Glutamatergic neuron (in vitro differentiated cells): ENCODE data around the gene ZNF629. TPM values are rescaled to one million over a fixed set of nuclear protein-coding genes. Genes with fewer than 3 reads are reported as not detected.

ENCODE experiments used
- DNase-seq: peaks from one replicate; pipeline ENCODE4 v3.0.0; 2022
- H3K27ac Mint-ChIP-seq: one replicate; pipeline ENCODE4 v1.8.0; 2020; ENCODE audit warnings: mild to moderate bottlenecking, mixed read lengths, inconsistent platforms; ENCODE audit not compliant: unreplicated experiment
- H3K27me3 Mint-ChIP-seq: one replicate; pipeline ENCODE4 v1.8.0; 2020; ENCODE audit warnings: mild to moderate bottlenecking, moderate library complexity, mixed read lengths, inconsistent platforms; ENCODE audit not compliant: unreplicated experiment
- H3K36me3 Mint-ChIP-seq: one replicate; pipeline ENCODE4 v1.8.0; 2020; ENCODE audit warnings: mild to moderate bottlenecking, mixed read lengths, inconsistent platforms; ENCODE audit not compliant: unreplicated experiment
- H3K4me1 Mint-ChIP-seq: one replicate; pipeline ENCODE4 v1.8.0; 2020; ENCODE audit warnings: mild to moderate bottlenecking, low read depth, mixed read lengths, inconsistent platforms; ENCODE audit not compliant: unreplicated experiment
- H3K4me3 Mint-ChIP-seq: one replicate; pipeline ENCODE4 v1.8.0; 2020; ENCODE audit warnings: mild to moderate bottlenecking, mixed read lengths, inconsistent platforms; ENCODE audit not compliant: unreplicated experiment
- H3K9me3 Mint-ChIP-seq: one replicate; pipeline ENCODE4 v1.8.0; 2020; ENCODE audit warnings: mild to moderate bottlenecking, moderate library complexity, mixed read lengths, inconsistent platforms; ENCODE audit not compliant: unreplicated experiment
- CTCF ChIP-seq: fragments of 200-600 bp; sonication (generic); IDR thresholded peaks from one replicate; pipeline ENCODE4 v1.5.0; 2021; ENCODE audit not compliant: partially characterized antibody, unreplicated experiment
- total RNA-seq: library from RNA; stranded (reverse); fragmentation: NEBNext Ultra II Directional; extraction: Animal tissue kit (Norgen Biotek cat#: 25700); gene quantifications from one replicate; pipeline ENCODE4 v1.2.1, GENCODE V29; 2021; ENCODE audit not compliant: unreplicated experiment

The ZNF629 gene
- total RNA-seq, 1 donor from 2014 or later, result 42.5 TPM

- peaks cover 3% of the 10 kb centered on the region for H3K27me3 Mint-ChIP-seq
- peaks cover 7% of the 10 kb centered on the region for H3K9me3 Mint-ChIP-seq
- no peaks in the 10 kb centered on the region for H3K4me1 Mint-ChIP-seq
- H3K36me3 Mint-ChIP-seq, result peaks cover 4% of the 10 kb centered on the region
- DNase-seq, result no peak
- no peak overlapping the region for H3K27ac Mint-ChIP-seq
- H3K4me3 Mint-ChIP-seq, result no peak overlapping the region
- no peak for TF ChIP-seq CTCF
These were observed 45.5 kb downstream of the ZNF629 start for GRCh38 chr16:30741461-30741914.

- Mint-ChIP-seq H3K9me3 (peaks cover 7% of the 10 kb centered on the region), H3K27me3 (peaks cover 3% of the 10 kb centered on the region), H3K36me3 (peaks cover 4% of the 10 kb centered on the region), H3K4me1 (no peaks in the 10 kb centered on the region), H3K4me3 (no peak overlapping the region), H3K27ac (peak overlapping the region; percentile 59)
- DNase-seq, result no peak
- TF ChIP-seq CTCF, result no peak
These were observed 46.4 kb downstream of the ZNF629 start for GRCh38 chr16:30740364-30741251.

GRCh38 chr16:30738984-30739951 lies 47.7 kb downstream of the ZNF629 start:
- no peak overlapping the region for H3K27ac Mint-ChIP-seq
- H3K9me3 Mint-ChIP-seq, result peaks cover 3% of the 10 kb centered on the region
- no peaks in the 10 kb centered on the region for H3K4me1 Mint-ChIP-seq
- no peak for DNase-seq
- H3K4me3 Mint-ChIP-seq, result no peak overlapping the region
- no peaks in the 10 kb centered on the region for H3K36me3 Mint-ChIP-seq
- TF ChIP-seq CTCF, result no peak
- peaks cover 3% of the 10 kb centered on the region for H3K27me3 Mint-ChIP-seq

- H3K36me3 Mint-ChIP-seq, result no peaks in the 10 kb centered on the region
- no peak overlapping the region for H3K27ac Mint-ChIP-seq
These were observed 49.0 kb downstream of the ZNF629 start for GRCh38 chr16:30737794-30738648.

More at GRCh38 chr16:30737794-30738648, 49.0 kb downstream of the ZNF629 start:
- no peak for TF ChIP-seq CTCF
- no peak for DNase-seq
- Mint-ChIP-seq H3K9me3 (peaks cover 3% of the 10 kb centered on the region), H3K4me1 (no peaks in the 10 kb centered on the region), H3K27me3 (peaks cover 3% of the 10 kb centered on the region), H3K4me3 (no peak overlapping the region)
